Gastroesophageal sphincter (tissue), 4 donors: ENCODE data around the gene TTLL5. TPM values are rescaled to one million over a fixed set of nuclear protein-coding genes. Genes with fewer than 3 reads are reported as not detected.
A peak's percentile ranks its signal among the peaks of the same experiment; 100 is the strongest.

Source experiments
- ATAC-seq: fragments of 150-250 bp; one replicate; pipeline ENCODE4 v1.9.1; 2016; ENCODE audit warnings: mild to moderate bottlenecking, moderate library complexity
- H3K27ac ChIP-seq, 4 donors: fragments of 200-600 bp; sonication (generic) in 3 of 4; 1 replicate in 3 of 4; 2 replicates in 1 of 4; pipeline ENCODE4 v1.5.1; 2016 to 2019
- H3K27me3 ChIP-seq: fragments of 200-600 bp; sonication (generic); one replicate; pipeline ENCODE4 v1.5.1; 2019
- H3K36me3 ChIP-seq, 2 donors: fragments of 200-600 bp; sonication (generic); one replicate each; pipeline ENCODE4 v1.5.1; 2019; ENCODE audit warnings: control low read depth in 1 of 2
- H3K4me1 ChIP-seq, 3 donors: fragments of 200-600 bp; sonication (generic); 1 replicate in 2 of 3; 2 replicates in 1 of 3; pipeline ENCODE4 v1.5.1; 2016 to 2019; ENCODE audit warnings: control low read depth in 2 of 3
- H3K4me3 ChIP-seq, 2 donors: fragments of 200-600 bp; sonication (generic); one replicate each; pipeline ENCODE4 v1.5.1; 2019; ENCODE audit warnings: mild to moderate bottlenecking in 1 of 2, moderate library complexity in 1 of 2
- H3K9me3 ChIP-seq, 3 donors: fragments of 200-600 bp; sonication (generic); one replicate each; pipeline ENCODE4 v1.5.1; 2017 to 2019; ENCODE audit warnings: control low read depth in 2 of 3
- EP300 ChIP-seq: sonication (generic); formaldehyde crosslinking; IDR thresholded peaks from one replicate; pipeline ENCODE4 v1.6.1; 2017; ENCODE audit warnings: antibody characterized with exemption, mild to moderate bottlenecking
- POLR2A ChIP-seq, 2 donors: fragments of 450-650 bp; IDR thresholded peaks; one replicate each; pipeline ENCODE4 v1.6.1; 2017; ENCODE audit warnings: antibody characterized with exemption in 2 of 2, mild to moderate bottlenecking in 2 of 2, moderate library complexity in 1 of 2
- POLR2AphosphoS5 ChIP-seq: sonication (generic); formaldehyde crosslinking; IDR thresholded peaks from one replicate; pipeline ENCODE4 v1.6.1; 2017; ENCODE audit warnings: antibody characterized with exemption
- WGBS, 2 donors: methylation state at CpG; one replicate each; pipeline ENCODE4 v1.1.5; 2018; ENCODE audit warnings: low coverage in 1 of 2; 5-methylcytosine and 5-hydroxymethylcytosine counted together
- total RNA-seq, 4 donors: library from RNA; depleted of rRNA; stranded (reverse); fragments of >200 nt; gene quantifications; one replicate each; pipeline ENCODE4 v1.1.0, GENCODE V29; 2016
- TF ChIP-seq, protein P1 (sequence below), 4 experiments: fragments of 200-600 bp in 2 of 4; fragments of 450-650 bp in 2 of 4; sonication (generic) in 1 of 4; IDR thresholded peaks; one replicate each; pipeline ENCODE4 v1.5.1; 2017 to 2019; ENCODE audit warnings: antibody characterized with exemption in 4 of 4, mild to moderate bottlenecking in 2 of 4, moderate library complexity in 2 of 4

TTLL5 gene
- total RNA-seq, 4 donors from 2014 or later = 18.1 to 30.0 (median 22.1) TPM

DNA sequence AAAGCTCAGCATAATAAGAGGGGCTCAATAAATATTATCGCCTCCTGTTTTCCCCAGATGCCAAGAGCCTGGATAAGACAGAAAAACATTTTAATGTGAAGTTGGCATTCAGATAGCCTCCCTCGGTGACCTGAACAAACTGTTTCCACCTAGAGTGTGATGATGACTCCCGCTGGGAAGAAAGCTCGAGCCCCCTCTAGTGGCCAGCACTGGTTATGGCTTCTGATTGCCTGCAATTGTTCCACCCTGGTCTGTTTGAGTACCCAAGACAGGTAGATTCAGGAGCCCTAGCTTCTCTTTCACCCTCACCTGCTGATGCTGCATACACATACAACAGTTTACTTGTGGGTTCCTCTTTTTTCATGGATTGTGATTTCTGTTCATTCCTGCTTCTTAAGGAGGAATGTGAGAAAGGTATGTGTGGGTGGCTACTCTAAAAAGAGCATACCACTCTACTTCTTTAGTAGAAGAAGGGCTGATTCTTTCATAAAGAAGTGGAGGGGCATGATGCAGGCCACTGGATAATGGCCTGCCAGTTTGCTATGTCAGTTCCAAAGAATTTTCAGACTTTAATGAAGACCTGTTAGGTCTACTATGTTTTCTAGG is 6.8 kb upstream of the TTLL5 start:
- peaks cover 0 to 13% (median 0%) of the 10 kb centered on the region in 3 donors for H3K4me1 ChIP-seq
- H3K27me3 ChIP-seq = no peaks in the 10 kb centered on the region
- peak; percentile 88 for ATAC-seq
- H3K36me3 ChIP-seq = peaks cover 0 to 79% of the 10 kb centered on the region in 2 donors
- no peak overlapping the region for H3K27ac ChIP-seq
- no peak overlapping the region for H3K4me3 ChIP-seq
- WGBS, 2 donors = 5 to 6% methylated on average over 3 to 4 of the region's 4 CpGs
- TF ChIP-seq, protein P1, sequence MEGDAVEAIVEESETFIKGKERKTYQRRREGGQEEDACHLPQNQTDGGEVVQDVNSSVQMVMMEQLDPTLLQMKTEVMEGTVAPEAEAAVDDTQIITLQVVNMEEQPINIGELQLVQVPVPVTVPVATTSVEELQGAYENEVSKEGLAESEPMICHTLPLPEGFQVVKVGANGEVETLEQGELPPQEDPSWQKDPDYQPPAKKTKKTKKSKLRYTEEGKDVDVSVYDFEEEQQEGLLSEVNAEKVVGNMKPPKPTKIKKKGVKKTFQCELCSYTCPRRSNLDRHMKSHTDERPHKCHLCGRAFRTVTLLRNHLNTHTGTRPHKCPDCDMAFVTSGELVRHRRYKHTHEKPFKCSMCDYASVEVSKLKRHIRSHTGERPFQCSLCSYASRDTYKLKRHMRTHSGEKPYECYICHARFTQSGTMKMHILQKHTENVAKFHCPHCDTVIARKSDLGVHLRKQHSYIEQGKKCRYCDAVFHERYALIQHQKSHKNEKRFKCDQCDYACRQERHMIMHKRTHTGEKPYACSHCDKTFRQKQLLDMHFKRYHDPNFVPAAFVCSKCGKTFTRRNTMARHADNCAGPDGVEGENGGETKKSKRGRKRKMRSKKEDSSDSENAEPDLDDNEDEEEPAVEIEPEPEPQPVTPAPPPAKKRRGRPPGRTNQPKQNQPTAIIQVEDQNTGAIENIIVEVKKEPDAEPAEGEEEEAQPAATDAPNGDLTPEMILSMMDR (IDR thresholded peaks at IDR 0.05) = peak; percentile 93 to 96 (median 94)
- TF ChIP-seq EP300 = no peak
- no peak for TF ChIP-seq POLR2A (IDR thresholded peaks at IDR 0.05)
- TF ChIP-seq POLR2AphosphoS5 = no peak
- no peaks in the 10 kb centered on the region for H3K9me3 ChIP-seq

DNA sequence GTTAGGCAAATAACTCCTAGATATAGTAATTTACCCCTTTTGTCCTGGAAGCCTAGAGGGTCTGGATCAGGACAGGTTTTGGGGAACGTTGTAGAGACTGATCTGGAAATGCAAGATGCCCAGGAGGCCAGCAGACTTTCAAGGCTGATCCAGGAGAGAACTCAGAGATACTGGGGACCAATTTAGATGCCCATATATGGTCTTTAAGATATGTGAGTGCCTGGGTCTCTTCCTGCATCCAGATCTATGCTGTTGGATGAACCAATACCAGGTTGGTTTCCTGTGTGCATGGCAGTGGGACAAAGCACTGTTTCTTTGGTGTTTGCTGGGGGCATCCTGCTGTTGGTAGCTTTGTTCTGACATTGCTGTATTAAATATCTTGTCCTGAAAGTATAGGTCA is 5.8 kb upstream of the TTLL5 start:
- Histone ChIP-seq H3K9me3 (no peaks in the 10 kb centered on the region), H3K4me1 (peaks cover 0 to 23% (median 7%) of the 10 kb centered on the region in 3 donors), H3K4me3 (no peak overlapping the region), H3K27me3 (no peaks in the 10 kb centered on the region), H3K36me3 (peaks cover 0 to 69% of the 10 kb centered on the region in 2 donors), H3K27ac (no peak overlapping the region)
- TF ChIP-seq POLR2A (IDR thresholded peaks at IDR 0.05) (no peak), EP300 (no peak), POLR2AphosphoS5 (no peak)
- TF ChIP-seq, protein P1 (IDR thresholded peaks at IDR 0.05) = no peak
- no peak for ATAC-seq
- WGBS, 2 donors = 0% methylated on average over 1 of the region's 1 CpG

DNA sequence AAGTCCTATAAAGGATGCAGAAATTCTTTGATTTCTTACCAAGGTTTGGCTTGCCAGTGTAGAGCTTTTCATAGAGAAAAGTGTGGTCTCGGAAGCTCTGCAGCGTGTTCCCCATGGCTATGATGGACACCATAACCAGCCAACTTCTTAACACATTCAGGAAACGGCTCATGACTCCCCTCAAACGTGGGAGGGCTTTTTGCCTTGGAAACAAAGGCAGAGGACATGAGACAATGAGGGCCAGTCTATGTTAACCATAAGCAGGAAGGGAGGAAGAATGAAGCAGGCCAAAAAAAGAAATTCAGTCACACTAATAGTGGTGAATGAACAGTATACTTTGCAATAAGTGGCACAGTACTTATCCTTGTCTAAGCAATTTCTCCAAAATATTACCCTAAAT is 3.7 kb upstream of the TTLL5 start:
- ATAC-seq = no peak
- Histone ChIP-seq H3K4me1 (peaks cover 0 to 34% (median 8%) of the 10 kb centered on the region in 3 donors), H3K27ac (no peak overlapping the region), H3K9me3 (no peaks in the 10 kb centered on the region), H3K27me3 (no peaks in the 10 kb centered on the region), H3K36me3 (peaks cover 0 to 48% of the 10 kb centered on the region in 2 donors), H3K4me3 (no peak overlapping the region)
- WGBS, 2 donors = 89% methylated on average over 2 of the region's 4 CpGs; no CpG with 5 or more reads in 1 of the 2 donors
- TF ChIP-seq POLR2A (IDR thresholded peaks at IDR 0.05) (no peak), EP300 (no peak), POLR2AphosphoS5 (no peak)
- TF ChIP-seq, protein P1 (IDR thresholded peaks at IDR 0.05) = no peak

DNA sequence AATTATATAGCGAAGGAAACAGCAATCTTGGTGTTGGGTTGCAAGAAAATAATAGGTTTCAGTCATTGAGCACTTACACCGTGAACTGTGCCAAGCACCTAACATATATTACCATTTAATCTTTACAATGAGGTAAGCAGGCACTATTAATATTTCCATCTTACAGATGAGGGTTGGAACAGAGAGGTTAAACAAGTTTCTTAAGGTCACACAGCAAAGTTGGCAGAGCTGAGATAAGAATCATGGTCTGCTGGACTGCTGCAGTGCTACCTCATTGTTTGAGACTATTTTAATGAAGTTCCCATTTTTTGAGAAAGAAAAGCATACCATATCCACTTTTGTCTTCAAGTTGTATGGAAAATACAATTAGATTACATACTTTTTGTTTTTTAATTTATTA is 2.1 kb upstream of the TTLL5 start:
- Histone ChIP-seq H3K9me3 (no peaks in the 10 kb centered on the region), H3K4me1 (peaks cover 0 to 38% (median 8%) of the 10 kb centered on the region in 3 donors), H3K36me3 (peaks cover 0 to 33% of the 10 kb centered on the region in 2 donors), H3K27ac (no peak overlapping the region), H3K4me3 (no peak overlapping the region), H3K27me3 (no peaks in the 10 kb centered on the region)
- TF ChIP-seq POLR2A (IDR thresholded peaks at IDR 0.05) = no peak
- TF ChIP-seq, protein P1 (IDR thresholded peaks at IDR 0.05) = no peak
- TF ChIP-seq POLR2AphosphoS5 = no peak
- TF ChIP-seq EP300 = no peak
- no peak for ATAC-seq
- WGBS, 2 donors = 89 to 100% methylated on average over 1 to 2 of the region's 2 CpGs

DNA sequence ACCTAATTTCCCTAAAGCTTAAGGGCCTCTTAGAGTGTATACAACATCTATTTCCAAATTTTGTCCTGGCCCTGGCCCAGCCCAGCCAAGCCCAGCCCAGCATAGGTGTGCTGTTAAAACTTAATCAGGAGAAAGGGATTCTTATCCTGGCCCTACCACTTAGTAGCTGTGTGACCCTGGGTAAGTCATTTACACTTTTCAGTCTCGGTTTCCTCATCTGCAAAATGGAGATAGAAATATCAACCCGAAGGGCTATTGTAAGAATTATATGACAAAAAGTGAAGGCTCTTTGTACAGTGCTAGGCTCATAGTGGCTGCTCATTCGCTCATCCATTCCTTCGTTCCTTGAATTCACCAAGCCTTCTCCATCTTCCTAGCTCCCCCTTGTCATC is 812 bp upstream of the TTLL5 start:
- peaks cover 0 to 36% (median 8%) of the 10 kb centered on the region in 3 donors for H3K4me1 ChIP-seq
- no peaks in the 10 kb centered on the region for H3K9me3 ChIP-seq
- no peak for ATAC-seq
- WGBS, 2 donors = 8 to 22% methylated on average over 4 of the region's 4 CpGs
- H3K36me3 ChIP-seq = peaks cover 0 to 26% of the 10 kb centered on the region in 2 donors
- H3K27me3 ChIP-seq = no peaks in the 10 kb centered on the region
- H3K4me3 ChIP-seq = peak overlapping the region; percentile 88 to 91
- TF ChIP-seq POLR2A (IDR thresholded peaks at IDR 0.05) (no peak), EP300 (no peak), POLR2AphosphoS5 (no peak)
- TF ChIP-seq, protein P1 (IDR thresholded peaks at IDR 0.05) = no peak
- H3K27ac ChIP-seq = peak overlapping the region; percentile 56 to 91 (median 90)
